Measurements from ENCODE around the gene GOLGA6A. TPM values are rescaled to one million over a fixed set of nuclear protein-coding genes. Genes with fewer than 3 reads are reported as not detected.

The GOLGA6A gene
- total RNA-seq, 1 experiment from 2014 or later = not detected

DNA sequence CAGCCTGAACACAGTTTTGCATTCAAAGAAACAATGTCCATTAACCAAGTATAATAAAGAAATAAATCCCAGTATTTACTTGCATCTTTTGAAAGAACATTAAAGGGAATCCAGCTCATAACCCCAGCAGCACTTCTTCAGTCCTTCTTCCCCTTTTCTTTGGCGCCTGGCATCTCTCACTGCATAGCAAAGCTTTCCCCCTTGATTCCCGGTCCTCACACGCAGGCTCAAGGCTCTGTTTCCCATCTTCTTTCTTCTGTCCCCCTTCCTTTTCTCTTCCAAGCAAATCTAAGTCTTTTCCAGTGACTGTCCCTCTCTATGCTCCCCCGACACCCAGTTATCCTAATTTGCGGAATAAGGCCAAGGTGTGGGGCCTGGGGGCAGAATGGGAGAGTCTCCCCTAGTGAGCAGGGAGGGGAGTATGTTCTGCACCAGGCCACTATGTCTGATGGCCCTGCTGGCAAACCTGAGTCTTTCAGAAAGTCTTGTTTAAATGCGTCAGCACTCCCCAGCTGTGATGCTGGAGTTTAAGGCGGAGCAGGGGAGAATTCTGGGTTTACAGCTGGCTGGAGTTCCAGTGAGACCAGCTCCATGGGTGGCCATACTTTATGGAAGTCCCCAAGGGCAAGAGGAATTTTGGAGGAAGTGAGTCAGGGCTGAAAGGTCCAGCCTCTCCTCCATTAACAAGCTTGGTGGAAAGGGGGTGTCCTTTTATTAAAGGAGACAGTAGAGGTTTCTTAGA, 42.1 kb downstream of the GOLGA6A start:
- DNase-seq (ENCODE audit: low spot score) = no peak
- in situ Hi-C loops (cut with HindIII; ENCODE audit: low sequenced_read_pairs) = loop anchor here (10.0 kb wide), 1 partner anchor 65 kb away; no protein-coding TSS in a partner anchor

DNA sequence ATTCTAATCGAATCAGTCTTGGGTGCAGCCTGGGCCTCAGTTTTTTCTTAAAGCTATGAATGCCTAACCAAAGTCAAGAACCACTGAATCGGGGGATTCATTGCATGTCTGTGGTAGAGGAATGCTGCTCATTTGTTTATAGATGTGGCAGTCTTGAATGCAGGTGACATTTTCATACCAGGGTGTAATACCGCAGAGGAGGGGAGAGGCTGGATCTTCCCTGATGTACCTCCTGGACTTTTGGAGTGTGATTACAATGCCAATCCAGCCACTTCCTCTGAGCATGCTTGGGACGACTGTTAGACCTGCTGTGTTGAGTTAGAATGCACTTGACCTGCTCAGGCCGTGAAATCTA, 42.7 kb downstream of the GOLGA6A start:
- no peak for DNase-seq (ENCODE audit: low spot score)
- in situ Hi-C loops (cut with HindIII; ENCODE audit: low sequenced_read_pairs) = loop anchor here (10.0 kb wide), 1 partner anchor 65 kb away; no protein-coding TSS in a partner anchor

GRCh38 chr15:74038707-74039655, 43.4 kb downstream of the GOLGA6A start:
- in situ Hi-C loops (cut with HindIII; ENCODE audit: low sequenced_read_pairs) = no loop called here
- DNase-seq (ENCODE audit: low spot score) = no peak

GRCh38 chr15:74037171-74038117, 44.9 kb downstream of the GOLGA6A start:
- DNase-seq (ENCODE audit: low spot score) = no peak
- in situ Hi-C loops (cut with HindIII; ENCODE audit: low sequenced_read_pairs) = no loop called here

- in situ Hi-C loops (cut with HindIII; ENCODE audit: low sequenced_read_pairs) = no loop called here
- peak; percentile 63 for DNase-seq (ENCODE audit: low spot score)
These were observed 45.8 kb downstream of the GOLGA6A start for GRCh38 chr15:74036271-74037170.

GRCh38 chr15:74035121-74036017, 47.0 kb downstream of the GOLGA6A start:
- no peak for DNase-seq (ENCODE audit: low spot score)

GRCh38 chr15:74034206-74034755, 48.1 kb downstream of the GOLGA6A start:
- in situ Hi-C loops (cut with HindIII; ENCODE audit: low sequenced_read_pairs) = no loop called here
- DNase-seq (ENCODE audit: low spot score) = no peak

More at GRCh38 chr15:74035121-74036017, 47.0 kb downstream of the GOLGA6A start:
- in situ Hi-C loops (cut with HindIII; ENCODE audit: low sequenced_read_pairs) = no loop called here

- DNase-seq (ENCODE audit: low spot score) = no peak
- in situ Hi-C loops (cut with HindIII; ENCODE audit: low sequenced_read_pairs) = no loop called here
These were observed 49.5 kb downstream of the GOLGA6A start for GRCh38 chr15:74032606-74033561.

DNA sequence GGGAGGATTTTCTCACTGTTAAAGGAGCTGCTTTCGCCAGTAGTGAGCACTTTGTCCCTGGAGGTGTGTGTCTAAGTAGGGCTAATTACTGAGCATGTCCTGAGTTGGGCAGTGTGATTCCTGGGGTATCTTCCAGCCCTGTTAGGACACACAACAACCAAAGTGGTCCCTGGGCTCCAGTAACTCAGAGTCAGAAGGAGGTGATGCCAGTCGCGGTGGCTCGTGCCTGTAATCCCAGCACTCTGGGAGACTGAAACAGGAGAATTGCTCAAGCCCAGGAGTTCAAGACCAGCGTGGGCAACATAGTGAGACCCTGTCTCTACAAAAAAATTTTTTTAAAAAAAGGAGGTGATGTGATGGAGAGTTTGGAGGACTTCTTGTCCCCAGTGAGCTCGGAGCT, 50.3 kb downstream of the GOLGA6A start:
- DNase-seq (ENCODE audit: low spot score) = no peak
- in situ Hi-C loops (cut with HindIII; ENCODE audit: low sequenced_read_pairs) = no loop called here

- DNase-seq (ENCODE audit: low spot score) = no peak
- in situ Hi-C loops (cut with HindIII; ENCODE audit: low sequenced_read_pairs) = no loop called here
These were observed 53.7 kb downstream of the GOLGA6A start for GRCh38 chr15:74028646-74029045.

- no peak for DNase-seq (ENCODE audit: low spot score)
- in situ Hi-C loops (cut with HindIII; ENCODE audit: low sequenced_read_pairs) = no loop called here
These were observed 54.7 kb downstream of the GOLGA6A start for GRCh38 chr15:74027688-74028087.

DNA sequence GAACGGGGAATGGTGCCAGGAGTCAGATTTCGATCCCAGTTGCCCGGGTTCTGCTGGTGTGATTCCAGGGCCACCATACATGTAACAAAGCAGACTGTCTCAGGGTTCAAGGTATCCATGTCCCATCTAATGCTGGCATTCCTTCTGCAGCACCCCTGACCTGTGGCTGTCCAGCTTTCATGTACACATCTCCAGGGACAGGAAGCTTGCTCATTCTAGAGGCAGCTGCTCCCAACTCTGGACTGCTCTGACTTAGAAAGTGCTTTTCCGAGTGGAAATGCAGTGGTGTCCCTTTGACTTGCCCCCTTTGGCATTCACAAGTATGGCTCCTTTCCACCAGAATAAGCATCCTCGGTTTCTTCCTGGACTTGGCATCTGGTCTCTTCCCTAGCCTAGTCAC, 56.9 kb downstream of the GOLGA6A start:
- in situ Hi-C loops (cut with HindIII; ENCODE audit: low sequenced_read_pairs) = no loop called here
- DNase-seq (ENCODE audit: low spot score) = no peak

- in situ Hi-C loops (cut with HindIII; ENCODE audit: low sequenced_read_pairs) = no loop called here
- no peak for DNase-seq (ENCODE audit: low spot score)
These were observed 57.7 kb downstream of the GOLGA6A start for GRCh38 chr15:74024687-74025086.

GRCh38 chr15:74022706-74023470, 59.5 kb downstream of the GOLGA6A start:
- no peak for DNase-seq (ENCODE audit: low spot score)
- in situ Hi-C loops (cut with HindIII; ENCODE audit: low sequenced_read_pairs) = no loop called here
